WTC11 (cell line): ENCODE measurements around the gene SIGLEC1.

Experiments
- CTCF ChIP-seq: fragments of 200-600 bp; IDR thresholded peaks from 2 replicates; pipeline ENCODE4 v1.8.0; 2022; ENCODE audit warnings: antibody characterized with exemption
- E2F5 ChIP-seq: sonication (generic); formaldehyde crosslinking; IDR thresholded peaks from 2 replicates; pipeline ENCODE4 v1.8.1; 2022; ENCODE audit warnings: mild to moderate bottlenecking, moderate library complexity, missing genetic modification reagents
- EMX1 ChIP-seq: fragments of 250-450 bp; sonication (Bioruptor Pico); IDR thresholded peaks from 2 replicates; pipeline ENCODE4 v1.8.0; 2021; ENCODE audit warnings: mild to moderate bottlenecking
- ETV6 ChIP-seq: sonication (generic); formaldehyde crosslinking; IDR thresholded peaks from 2 replicates; pipeline ENCODE4 v1.8.1; 2022; ENCODE audit warnings: mild to moderate bottlenecking, missing genetic modification reagents
- GABPB1 ChIP-seq: sonication (generic); formaldehyde crosslinking; IDR thresholded peaks from 2 replicates; pipeline ENCODE4 v1.8.1; 2023; ENCODE audit warnings: mild to moderate bottlenecking, missing genetic modification reagents
- IRF2 ChIP-seq: sonication (generic); formaldehyde crosslinking; IDR thresholded peaks from 2 replicates; pipeline ENCODE4 v1.8.0; 2022; ENCODE audit warnings: low read depth, missing genetic modification reagents, borderline replicate concordance
- JUN ChIP-seq: sonication (generic); formaldehyde crosslinking; IDR thresholded peaks from 2 replicates; pipeline ENCODE4 v1.8.0; 2023; ENCODE audit warnings: mild to moderate bottlenecking, missing genetic modification reagents
- SMAD3 ChIP-seq: sonication (generic); formaldehyde crosslinking; IDR thresholded peaks from 2 replicates; pipeline ENCODE4 v1.8.0; 2022; ENCODE audit warnings: missing genetic modification reagents, mild to moderate bottlenecking, borderline replicate concordance
- ZMAT4 ChIP-seq: fragments of 250-450 bp; sonication (Bioruptor Pico); IDR thresholded peaks from 2 replicates; pipeline ENCODE4 v1.9.0; 2021; ENCODE audit warnings: mild to moderate bottlenecking
- ZNF232 ChIP-seq: sonication (generic); formaldehyde crosslinking; IDR thresholded peaks from 2 replicates; pipeline ENCODE4 v1.8.0; 2022; ENCODE audit warnings: mild to moderate bottlenecking, missing genetic modification reagents
- ZNF416 ChIP-seq: fragments of 250-450 bp; sonication (Bioruptor Pico); IDR thresholded peaks from 2 replicates; pipeline ENCODE4 v1.9.0; 2021; ENCODE audit warnings: mild to moderate bottlenecking, inconsistent platforms

GRCh38 chr20:3687655-3688054, 24.7 kb downstream of the SIGLEC1 start:
- TF ChIP-seq ZNF416 (no peak), CTCF (no peak), JUN (no peak), ETV6 (CRISPR knock-in tag) (no peak), IRF2 (CRISPR knock-in tag) (no peak), ZNF232 (CRISPR knock-in tag) (no peak), ZMAT4 (no peak), EMX1 (CRISPR knock-in tag) (no peak), SMAD3 (no peak), GABPB1 (CRISPR knock-in tag) (no peak), E2F5 (CRISPR knock-in tag) (no peak)
